MM.1S (cell line): Measurements from ENCODE around the gene PAK1.

Source experiments
- EZH2 ChIP-seq: fragments of 300-600 bp; sonication (generic); optimal IDR thresholded peaks from 2 replicates; pipeline ENCODE3; 2017; ENCODE audit warnings: low read depth, mild to moderate bottlenecking, antibody characterized with exemption, low read length, mixed read lengths
- EZH2phosphoT487 ChIP-seq: fragments of 300-600 bp; sonication (generic); IDR thresholded peaks from 2 replicates; pipeline ENCODE4 v1.6.1; 2018; ENCODE audit warnings: antibody characterized with exemption, low read length
- TF ChIP-seq, protein P1 (sequence below): fragments of 300-600 bp; sonication (generic); IDR thresholded peaks from 2 replicates; pipeline ENCODE4 v1.5.1; 2016; ENCODE audit warnings: antibody characterized with exemption, low read length, mixed read lengths

DNA sequence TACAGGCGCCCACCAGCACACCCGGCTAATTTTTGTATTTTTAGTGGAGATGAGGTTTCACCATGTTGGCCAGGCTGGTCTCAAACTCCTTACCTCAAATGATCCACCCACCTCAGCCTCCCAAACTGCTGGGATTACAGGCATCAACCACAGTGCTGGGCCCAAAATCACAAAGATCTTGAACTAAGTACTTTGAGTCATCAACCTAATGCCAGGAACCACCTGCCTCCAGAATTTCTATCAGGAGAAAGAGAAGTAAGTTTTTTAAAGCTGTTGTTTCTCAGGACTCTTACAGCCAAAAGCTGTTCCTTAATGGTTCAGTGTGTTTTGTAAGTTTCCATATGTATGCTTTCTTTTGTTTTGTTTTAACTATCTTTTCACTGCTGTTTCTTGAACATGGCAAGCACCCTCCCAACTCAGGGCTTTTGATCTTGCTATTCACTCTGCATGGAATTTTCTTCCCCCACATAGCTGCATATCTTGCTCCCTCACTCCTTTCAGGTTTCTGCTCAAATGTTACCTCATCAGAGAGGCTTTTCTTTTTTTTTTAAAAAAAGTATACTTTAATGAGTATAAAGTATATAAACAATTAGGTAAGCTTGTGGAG is 6.0 kb upstream of the PAK1 start:
- no peak for TF ChIP-seq EZH2
- TF ChIP-seq, protein P1, sequence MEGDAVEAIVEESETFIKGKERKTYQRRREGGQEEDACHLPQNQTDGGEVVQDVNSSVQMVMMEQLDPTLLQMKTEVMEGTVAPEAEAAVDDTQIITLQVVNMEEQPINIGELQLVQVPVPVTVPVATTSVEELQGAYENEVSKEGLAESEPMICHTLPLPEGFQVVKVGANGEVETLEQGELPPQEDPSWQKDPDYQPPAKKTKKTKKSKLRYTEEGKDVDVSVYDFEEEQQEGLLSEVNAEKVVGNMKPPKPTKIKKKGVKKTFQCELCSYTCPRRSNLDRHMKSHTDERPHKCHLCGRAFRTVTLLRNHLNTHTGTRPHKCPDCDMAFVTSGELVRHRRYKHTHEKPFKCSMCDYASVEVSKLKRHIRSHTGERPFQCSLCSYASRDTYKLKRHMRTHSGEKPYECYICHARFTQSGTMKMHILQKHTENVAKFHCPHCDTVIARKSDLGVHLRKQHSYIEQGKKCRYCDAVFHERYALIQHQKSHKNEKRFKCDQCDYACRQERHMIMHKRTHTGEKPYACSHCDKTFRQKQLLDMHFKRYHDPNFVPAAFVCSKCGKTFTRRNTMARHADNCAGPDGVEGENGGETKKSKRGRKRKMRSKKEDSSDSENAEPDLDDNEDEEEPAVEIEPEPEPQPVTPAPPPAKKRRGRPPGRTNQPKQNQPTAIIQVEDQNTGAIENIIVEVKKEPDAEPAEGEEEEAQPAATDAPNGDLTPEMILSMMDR, result no peak
- TF ChIP-seq EZH2phosphoT487, result no peak
